ENCODE data around the gene RNF130.

RNF130 gene

GRCh38 chr5:180085837-180086236 is 14.3 kb upstream of the RNF130 start:
- TF ChIP-seq, protein P1, sequence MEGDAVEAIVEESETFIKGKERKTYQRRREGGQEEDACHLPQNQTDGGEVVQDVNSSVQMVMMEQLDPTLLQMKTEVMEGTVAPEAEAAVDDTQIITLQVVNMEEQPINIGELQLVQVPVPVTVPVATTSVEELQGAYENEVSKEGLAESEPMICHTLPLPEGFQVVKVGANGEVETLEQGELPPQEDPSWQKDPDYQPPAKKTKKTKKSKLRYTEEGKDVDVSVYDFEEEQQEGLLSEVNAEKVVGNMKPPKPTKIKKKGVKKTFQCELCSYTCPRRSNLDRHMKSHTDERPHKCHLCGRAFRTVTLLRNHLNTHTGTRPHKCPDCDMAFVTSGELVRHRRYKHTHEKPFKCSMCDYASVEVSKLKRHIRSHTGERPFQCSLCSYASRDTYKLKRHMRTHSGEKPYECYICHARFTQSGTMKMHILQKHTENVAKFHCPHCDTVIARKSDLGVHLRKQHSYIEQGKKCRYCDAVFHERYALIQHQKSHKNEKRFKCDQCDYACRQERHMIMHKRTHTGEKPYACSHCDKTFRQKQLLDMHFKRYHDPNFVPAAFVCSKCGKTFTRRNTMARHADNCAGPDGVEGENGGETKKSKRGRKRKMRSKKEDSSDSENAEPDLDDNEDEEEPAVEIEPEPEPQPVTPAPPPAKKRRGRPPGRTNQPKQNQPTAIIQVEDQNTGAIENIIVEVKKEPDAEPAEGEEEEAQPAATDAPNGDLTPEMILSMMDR (IDR thresholded peaks at IDR 0.05): no peak
- Histone ChIP-seq H3K9me3 (no peaks in the 10 kb centered on the region), H3K27me3 (peaks cover 0 to 13% of the 10 kb centered on the region in 2 donors), H3K4me1 (peaks cover 0 to 9% (median 5%) of the 10 kb centered on the region in 4 donors), H3K27ac (no peak overlapping the region), H3K36me3 (no peaks in the 10 kb centered on the region), H3K4me3 (no peak overlapping the region)
- DNase-seq: no peak
- intact Hi-C loops (cut with DNase I; ENCODE audit: low total_unique reads): no loop called here

GRCh38 chr5:180084638-180085561 is 13.3 kb upstream of the RNF130 start:
- H3K27ac ChIP-seq: no peak overlapping the region
- no peak for DNase-seq

DNA sequence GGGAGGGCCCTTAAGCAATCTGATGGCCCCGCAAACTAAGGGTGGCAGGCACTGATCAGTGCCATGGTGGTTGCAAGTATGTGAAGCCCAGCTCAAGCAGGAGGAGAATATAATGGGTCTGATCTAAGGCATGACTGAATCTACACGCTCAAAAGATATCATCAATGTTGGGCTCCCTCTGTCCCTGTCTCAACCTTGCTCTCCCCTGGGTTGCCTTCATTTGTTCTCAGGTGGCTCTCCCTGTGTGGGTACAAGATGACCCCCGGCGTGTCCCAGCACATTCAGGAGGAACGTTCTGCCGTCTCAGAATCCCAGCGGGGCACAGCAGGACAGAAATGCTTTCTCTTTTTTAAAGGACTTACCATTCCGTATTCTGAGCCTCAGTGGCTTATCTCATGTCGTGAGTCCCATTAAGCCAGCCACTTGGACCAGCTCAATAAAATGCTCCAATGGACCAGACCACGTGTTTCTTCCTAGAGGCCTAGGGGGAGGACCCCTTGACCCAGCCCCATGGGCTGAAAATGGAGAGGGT is 12.0 kb upstream of the RNF130 start:
- intact Hi-C loops (cut with DNase I; ENCODE audit: low total_unique reads): no loop called here
- H3K4me3 ChIP-seq: no peak overlapping the region
- H3K36me3 ChIP-seq: no peaks in the 10 kb centered on the region
- no peak overlapping the region for H3K27ac ChIP-seq
- H3K9me3 ChIP-seq: no peaks in the 10 kb centered on the region
- H3K27me3 ChIP-seq: peaks cover 0 to 20% of the 10 kb centered on the region in 2 donors
- H3K4me1 ChIP-seq: no peaks in the 10 kb centered on the region
- no peak for DNase-seq
- TF ChIP-seq, protein P1 (IDR thresholded peaks at IDR 0.05): no peak

More at GRCh38 chr5:180084638-180085561, 13.3 kb upstream of the RNF130 start:
- no peak overlapping the region for H3K4me3 ChIP-seq
- TF ChIP-seq, protein P1 (IDR thresholded peaks at IDR 0.05): no peak
- peaks cover 0 to 13% of the 10 kb centered on the region in 2 donors for H3K27me3 ChIP-seq
- no peaks in the 10 kb centered on the region for H3K4me1 ChIP-seq
- H3K36me3 ChIP-seq: no peaks in the 10 kb centered on the region
- H3K9me3 ChIP-seq: no peaks in the 10 kb centered on the region
- intact Hi-C loops (cut with DNase I; ENCODE audit: low total_unique reads): no loop called here

GRCh38 chr5:180082633-180083420 is 11.3 kb upstream of the RNF130 start:
- Histone ChIP-seq H3K27ac (no peak overlapping the region), H3K36me3 (no peaks in the 10 kb centered on the region), H3K4me1 (no peaks in the 10 kb centered on the region), H3K27me3 (peaks cover 0 to 20% of the 10 kb centered on the region in 2 donors), H3K4me3 (no peak overlapping the region), H3K9me3 (no peaks in the 10 kb centered on the region)
- intact Hi-C loops (cut with DNase I; ENCODE audit: low total_unique reads): no loop called here
- no peak for DNase-seq
- TF ChIP-seq, protein P1 (IDR thresholded peaks at IDR 0.05): no peak

- Histone ChIP-seq H3K36me3 (no peaks in the 10 kb centered on the region), H3K4me3 (no peak overlapping the region), H3K4me1 (no peaks in the 10 kb centered on the region), H3K27me3 (peaks cover 0 to 20% of the 10 kb centered on the region in 2 donors), H3K9me3 (no peaks in the 10 kb centered on the region), H3K27ac (no peak overlapping the region)
- DNase-seq: no peak
- intact Hi-C loops (cut with DNase I; ENCODE audit: low total_unique reads): no loop called here
- TF ChIP-seq, protein P1 (IDR thresholded peaks at IDR 0.05): no peak
These were observed 9.9 kb upstream of the RNF130 start for GRCh38 chr5:180081481-180081880.

Data from tibial artery (tissue), 4 donors.